NCI-H510A (cell line): ENCODE measurements around the gene TUBB2A.
"Not testable (repeated sequence)": the region's sequence is repeated elsewhere in the genome, so short reads cannot be mapped to it uniquely, and the experiment has no call there.

Source experiments
- DNase-seq: peaks from one replicate; lab custom pipeline; 2025; lab: John Stamatoyannopoulos, UW

Gene TUBB2A

DNA sequence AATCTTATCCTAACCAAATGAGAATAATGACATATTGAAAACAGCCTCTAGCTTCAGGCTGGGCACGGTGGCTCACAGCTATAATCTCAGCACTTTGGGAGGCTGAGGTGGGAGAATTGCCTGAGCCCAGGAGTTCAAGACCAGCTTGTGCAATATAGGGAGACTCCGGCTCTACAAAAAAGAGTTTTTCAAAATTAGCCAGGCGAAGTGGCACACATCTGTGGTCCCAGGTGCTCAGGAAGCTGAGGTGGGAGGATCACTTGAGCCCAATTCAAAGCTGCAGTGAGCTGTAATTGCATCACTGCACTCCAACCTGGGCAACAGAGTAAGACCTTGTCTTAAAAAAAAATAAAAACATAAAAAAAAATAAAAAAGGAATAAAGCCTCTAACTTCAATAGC, 4.7 kb downstream of the TUBB2A start:
- DNase-seq = no peak

DNA sequence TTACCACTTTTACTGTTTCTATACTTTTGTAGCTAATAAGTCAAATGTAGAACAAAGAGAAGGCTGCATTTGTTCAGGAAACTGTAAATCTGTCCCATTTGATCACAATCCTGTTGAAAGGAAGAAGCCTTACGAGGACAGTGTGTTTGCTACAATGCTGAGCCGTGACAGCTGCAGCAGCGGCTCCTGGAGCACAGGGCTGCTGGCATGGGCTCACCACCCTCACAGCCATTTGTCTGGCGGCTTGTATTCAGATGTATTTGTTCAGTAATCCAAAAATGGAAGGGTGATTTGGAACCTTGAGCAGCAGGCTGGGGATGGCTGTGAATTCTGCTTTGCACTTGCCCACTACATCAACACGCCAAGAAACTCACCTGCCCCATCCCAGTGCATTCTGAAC, 5.7 kb downstream of the TUBB2A start:
- no peak for DNase-seq

DNA sequence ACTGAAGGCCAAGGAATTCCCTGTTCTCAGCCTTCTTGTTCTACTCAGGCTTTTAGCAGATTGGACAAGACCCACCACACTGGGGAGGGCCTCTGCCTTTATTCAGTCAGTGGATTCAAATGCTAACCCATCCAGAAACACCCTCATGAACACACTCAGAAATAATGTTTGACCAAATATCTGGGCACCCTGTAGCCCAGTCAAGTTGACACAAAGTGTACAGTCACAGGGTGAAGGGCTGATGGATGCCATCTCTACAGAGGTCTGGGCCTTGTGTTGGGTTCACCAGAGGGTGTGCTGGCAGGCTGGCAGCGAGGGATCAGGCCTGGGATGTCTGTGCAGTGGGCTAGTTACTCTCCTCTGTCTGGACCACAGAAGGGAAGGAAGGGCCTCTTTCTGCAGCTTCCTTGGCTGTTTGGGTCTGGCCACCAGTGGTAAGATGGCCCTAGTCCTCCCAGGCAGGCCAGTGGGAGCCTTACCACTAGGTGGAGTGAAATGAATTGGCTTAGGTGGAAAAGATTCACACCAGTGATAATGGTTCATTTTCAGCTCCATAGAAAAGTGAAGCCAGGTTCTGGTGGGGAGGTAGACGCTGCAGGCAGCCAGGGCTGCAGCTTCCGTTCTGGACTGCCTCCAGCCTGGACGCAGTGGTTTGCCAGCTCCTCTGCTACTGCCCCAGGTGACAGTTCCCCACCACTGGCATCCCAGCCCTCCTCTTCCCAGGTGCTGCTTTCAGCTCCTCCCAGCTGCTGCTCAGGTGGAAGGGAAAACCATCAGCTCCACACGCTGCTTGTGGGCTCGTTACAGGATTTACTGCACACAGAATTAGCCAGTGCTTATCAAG, 9.2 kb downstream of the TUBB2A start:
- DNase-seq = no peak

DNA sequence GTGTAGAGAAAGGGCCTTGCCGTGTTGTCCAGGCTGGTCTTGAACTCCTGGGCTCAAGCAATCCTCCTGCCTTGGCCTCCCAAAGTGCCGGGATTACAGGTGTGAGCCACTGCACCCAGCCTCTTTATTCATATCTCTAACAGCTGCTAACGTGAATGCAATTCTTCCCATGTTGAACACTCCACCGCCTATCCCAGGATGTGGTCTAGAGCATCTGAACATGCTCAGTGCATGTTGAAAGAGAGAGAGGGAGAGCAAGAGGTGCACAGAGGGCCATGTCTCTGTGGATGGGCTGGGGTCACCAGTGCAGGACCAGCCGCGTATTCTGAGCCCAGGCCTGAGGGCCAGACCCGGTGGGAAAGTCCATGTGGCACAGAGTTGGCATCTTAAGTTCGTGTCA, 12.8 kb downstream of the TUBB2A start:
- DNase-seq = no peak

DNA sequence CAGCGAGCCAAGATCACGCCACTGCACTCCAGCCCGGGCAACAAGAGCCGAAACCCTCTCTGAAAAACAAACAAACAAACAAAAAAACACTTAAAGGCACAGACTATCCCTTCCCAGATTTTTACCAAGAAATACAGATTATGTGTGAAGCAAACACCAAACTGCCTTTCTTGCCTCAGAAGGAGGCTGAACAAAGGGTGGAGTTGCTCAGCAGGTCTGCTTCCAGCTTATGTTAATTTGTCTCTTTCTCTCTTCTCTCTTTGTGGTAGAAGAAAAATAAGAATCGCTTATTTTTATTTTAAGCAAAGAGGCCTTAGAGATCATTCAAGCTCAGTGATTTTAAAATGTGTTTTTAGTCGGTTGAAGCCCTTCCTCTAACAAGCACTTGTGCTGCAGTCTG, 14.2 kb downstream of the TUBB2A start:
- no peak for DNase-seq

DNA sequence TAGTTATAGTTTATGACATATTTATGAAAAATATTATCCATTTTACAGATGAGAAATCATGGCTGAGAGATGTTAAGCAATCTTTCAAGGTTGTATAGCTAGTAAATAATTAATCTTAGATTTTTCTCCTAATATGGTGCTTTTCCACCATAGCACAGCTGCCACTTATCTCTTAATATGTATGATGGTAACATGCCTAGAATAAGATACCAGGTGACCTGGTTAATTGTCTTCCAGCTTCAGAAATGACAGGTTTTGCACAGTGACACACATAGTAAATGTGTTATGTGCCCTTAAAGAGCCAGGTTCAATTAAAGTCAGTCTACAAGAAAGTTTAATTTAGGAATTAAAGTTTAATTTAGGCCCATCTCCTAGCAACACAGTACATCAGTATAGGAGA, 14.8 kb downstream of the TUBB2A start:
- no peak for DNase-seq

DNA sequence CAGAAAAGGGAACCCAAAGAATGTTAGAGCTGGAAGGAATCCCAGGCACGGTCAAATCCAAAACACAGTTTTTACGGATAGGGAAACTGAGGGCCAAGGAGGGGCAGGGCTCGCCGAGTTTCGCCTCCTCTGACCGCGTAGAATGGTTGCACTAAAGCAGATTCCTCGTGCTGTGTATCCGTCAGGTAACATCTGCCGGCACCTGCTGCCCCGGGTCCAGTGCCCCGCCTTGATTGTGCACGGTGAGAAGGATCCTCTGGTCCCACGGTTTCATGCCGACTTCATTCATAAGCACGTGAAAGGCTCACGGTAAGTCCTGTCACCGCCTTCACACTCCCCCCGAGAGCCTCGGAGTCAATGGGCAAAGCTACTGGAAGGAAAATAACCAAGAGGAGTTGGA, 17.1 kb downstream of the TUBB2A start:
- no peak for DNase-seq

DNA sequence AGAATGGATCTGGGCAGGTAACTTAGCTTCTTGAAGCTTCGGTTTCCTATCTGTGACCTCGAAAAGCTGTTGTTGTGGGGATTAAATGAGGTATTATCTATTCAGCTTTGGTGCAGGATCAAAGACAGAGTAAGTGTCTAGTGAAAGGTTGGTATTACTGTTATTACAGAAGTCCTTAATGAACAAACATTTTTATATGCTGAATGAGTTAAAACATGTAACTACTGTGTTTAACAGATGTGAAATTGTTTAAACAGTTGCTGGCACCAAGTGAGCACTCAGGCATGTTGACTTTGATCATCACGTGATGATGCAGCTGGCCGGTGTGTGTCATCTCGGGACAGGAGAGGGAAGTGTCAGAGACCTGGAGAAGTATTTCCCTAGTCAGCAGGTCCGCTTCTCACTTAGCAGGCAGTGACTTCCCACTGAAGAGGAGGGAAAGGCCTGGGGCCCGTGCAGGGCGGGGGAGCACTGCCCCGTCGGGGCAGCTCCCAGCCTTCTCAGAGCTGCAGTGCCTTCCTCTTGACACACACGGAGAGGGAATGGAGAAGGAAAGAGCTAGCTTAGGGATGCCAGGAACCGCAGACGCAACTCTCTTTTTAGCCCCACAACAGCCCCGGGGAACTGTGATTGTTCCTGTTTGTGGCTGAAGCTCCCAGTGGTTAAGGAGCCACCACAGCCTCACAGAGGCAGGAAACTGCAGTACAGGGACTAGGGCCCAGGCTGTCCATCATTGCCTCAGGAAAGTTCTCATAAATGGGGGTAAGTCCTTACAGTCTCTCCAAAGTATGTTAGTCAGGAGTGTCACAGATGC, 18.0 kb downstream of the TUBB2A start:
- peak; percentile 77 for DNase-seq

DNA sequence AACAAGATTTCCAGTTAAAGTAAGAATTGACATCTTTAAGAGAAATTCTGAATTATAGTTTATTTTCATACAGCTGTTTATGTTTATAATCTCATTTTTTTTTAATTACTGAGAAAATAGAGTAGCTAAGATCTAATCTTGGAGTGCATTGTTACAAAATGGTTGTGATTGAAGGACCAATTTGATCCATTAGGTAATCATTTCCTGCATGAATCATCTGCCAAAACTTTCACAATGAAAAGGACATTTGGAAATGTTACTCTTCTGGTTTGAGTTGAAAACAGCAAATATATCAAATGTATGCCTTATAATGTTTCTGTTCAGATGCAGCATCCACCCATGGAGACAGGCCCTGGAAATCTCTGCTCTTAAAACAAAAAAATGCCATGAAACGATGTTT, 19.0 kb downstream of the TUBB2A start:
- DNase-seq = no peak

DNA sequence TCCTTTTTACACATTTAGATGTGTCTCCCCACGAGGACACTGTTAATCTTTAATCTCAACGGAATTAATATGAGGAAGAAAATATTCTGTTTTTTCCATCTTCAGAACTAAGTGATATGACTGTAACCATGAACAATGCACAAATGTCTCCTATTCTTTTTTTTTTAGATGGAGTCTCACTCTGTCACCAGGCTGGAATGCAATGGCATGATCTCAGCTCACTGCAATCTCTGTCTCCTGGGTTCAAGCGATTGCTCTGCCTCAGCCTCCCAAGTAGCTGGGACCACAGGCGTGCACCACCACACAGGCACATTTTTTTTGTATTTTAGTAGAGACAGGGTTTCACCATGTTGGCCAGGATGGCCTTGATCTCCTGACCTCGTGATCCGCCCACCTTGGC, 19.5 kb downstream of the TUBB2A start:
- not testable (repeated sequence) for DNase-seq

DNA sequence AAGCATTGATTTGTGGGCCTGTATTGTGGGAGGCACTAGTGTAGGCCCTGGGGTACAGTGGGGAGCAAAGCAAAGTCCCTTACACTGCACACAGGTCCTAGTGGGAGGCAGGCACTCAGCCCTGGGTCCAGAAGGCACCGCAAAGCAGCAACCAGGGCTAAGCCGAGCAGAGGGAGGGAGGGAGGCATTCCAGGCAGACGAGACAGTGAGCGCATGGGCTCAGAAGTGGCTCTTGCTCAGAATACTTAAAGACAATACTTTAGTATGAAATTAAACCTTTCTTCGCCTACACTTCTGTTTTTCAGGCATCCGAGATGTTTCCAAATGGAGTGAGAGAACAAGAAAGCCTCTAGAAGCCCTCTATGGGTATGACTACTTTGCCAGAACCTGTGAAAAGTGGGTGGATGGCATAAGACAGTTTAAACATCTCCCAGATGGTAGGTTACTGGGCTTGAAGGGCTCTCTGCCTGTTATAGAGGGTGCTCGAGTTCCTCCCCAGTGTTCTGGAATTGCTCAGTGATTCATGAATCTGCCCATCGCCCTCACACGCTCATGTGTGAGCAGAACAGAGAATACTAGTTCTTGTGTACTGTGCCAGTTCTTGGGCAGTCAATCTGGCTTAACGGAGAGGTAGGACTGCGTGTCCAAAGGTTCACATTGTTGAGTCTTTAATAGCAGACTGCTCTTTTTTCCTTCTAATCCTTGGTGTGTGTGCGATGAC, 20.1 kb downstream of the TUBB2A start:
- no peak for DNase-seq

DNA sequence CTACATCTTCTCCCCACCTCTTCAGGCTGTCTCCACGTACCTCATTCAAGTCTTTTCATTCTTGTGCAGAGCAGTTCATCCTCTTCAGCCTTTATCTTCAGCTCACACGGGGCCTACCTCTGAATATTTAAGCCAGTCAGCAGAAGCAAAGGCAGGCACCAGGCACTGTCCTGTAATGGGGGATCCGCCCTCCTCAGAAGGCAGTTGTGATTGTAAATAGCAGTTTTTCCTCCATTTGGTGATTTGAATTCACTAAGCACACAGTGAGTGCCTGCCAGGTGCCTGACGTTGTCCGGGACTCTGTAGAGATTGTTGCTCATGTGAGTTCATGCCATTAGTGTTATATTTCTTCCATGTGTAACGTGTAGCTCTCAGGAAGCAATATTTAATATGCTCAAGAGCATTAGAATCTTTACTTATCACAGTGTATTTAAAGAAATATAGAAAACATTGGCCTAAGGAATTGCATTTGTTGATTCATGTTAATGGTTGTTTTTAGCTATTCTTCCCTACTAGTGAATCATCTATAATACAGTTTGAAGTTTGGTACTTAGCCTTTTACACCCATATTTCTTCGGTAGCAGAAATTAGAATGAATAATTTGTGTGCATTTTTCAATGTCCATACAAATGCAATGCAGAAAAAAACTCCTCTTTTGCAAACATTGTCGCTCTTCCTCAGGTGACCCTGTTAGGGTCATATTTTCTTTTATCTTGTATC, 20.9 kb downstream of the TUBB2A start:
- no peak for DNase-seq

DNA sequence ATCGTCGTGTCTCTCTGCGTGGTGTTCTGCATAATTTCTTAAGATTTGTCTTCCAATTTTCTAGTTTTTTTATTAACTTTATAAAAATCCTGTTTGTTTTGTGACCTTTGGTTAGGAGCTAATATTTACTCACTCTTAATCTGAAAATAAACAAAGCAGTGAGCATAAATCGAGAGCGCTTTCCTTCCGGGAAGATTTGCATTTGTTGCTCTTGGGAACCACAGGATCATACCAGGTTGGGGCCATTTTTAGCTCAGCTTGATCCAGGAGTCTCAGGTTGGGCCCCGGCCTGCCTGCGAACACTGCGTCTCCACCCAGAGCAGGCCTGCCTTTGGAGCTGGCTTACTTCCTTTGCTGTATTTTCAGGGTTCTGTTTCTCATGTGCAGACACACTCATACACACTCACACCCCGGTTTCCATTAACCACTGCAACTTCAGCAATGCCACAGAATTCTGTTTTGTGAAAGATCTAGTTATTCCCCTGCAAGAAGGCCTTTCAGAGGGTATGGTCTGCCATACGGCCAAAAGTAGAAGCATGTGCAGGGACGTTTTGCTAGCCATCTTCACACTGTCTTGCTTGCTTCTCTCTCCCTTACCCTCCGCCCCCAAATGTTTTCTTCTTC, 21.6 kb downstream of the TUBB2A start:
- no peak for DNase-seq

DNA sequence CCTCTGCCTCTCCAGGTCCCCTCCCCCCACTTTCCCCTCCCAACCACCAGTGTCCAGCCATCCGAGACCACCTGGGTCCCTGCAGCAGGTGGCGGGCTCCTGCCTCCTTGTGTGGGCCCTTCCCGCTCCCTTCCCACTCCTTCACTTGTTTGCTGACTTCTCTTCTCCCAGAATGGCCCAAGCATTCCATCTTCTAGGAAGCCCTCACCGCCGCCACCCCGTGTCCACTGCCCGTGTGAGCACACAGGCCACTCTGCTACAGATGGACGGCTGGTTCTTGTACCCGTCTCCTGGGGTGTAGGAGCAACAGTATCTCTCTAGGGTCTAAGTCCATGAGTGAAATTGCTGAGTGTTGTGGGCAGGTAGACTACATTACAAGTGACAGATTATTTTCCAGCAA, 23.8 kb downstream of the TUBB2A start:
- no peak for DNase-seq

DNA sequence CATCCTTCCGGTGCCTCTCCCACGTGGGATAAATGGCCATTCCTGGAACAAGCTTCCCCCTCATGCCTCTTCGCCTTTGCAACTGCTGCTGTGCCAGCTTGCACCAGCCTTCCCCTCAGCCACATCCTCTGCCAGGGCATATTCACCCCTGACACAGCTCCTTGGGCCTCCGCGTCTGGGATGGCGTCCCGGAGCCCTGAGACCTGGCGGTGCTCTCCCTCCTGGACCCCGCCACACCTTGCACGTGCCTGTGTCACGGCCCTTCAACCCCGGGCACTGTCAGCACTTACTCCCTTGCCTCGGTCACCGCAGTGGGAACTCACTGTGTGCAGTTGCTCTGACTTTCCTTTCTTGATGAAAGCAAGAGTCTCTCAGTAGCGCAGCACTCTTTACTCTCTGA, 25.6 kb downstream of the TUBB2A start:
- no peak for DNase-seq

DNA sequence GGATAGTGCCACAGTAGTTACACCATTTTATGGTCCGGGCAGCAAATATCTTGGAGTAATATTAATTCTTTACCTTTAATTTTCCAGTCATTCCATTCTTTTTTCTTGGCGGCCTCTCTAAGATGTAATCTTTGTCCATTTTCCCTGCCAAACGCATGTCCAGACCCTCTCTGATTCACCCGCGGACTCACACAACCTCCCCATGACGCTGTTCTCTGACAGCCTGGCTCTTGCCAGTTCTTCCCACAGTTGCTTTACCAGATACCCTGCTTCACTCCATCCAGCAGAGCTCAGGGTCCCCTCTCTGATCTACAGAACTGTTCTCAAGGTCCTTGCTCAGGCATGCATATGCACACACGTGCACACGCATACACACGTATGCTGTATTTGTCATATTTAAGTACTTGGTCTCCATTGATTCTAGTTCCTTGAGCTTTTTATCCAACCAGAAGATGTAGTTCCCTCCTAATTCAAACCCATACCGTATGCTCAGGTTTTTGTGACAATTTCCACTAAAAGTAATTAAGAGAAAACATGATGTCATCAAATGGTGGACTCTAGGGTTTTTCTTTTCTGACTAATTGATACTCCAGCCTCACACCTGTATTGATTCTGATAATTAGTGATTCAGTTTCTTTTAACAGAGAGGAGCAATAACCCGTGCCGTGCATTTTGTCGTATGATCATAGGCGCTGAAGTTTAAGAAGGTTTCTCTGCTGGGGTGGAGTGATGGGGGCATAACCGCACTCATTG, 28.8 kb downstream of the TUBB2A start:
- DNase-seq = no peak

DNA sequence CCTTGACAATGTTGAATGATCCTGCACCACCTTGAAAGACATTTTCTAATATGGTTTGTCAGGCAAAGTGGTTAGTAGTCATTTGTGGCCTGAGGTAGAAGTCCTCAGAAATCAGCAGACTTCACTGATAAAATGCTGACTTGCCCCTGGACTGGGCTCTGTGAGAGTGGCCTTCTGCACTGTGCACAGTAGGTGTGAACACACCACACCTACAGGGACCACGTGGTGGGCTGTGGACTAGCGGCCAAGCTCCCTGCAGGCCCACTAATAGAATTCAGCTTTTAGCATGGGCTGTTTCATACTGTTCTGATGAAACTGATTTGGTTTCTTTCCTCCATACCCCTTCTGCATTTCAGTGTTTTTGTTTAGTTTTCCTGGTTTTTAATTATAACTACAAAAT, 31.5 kb downstream of the TUBB2A start:
- DNase-seq = no peak

DNA sequence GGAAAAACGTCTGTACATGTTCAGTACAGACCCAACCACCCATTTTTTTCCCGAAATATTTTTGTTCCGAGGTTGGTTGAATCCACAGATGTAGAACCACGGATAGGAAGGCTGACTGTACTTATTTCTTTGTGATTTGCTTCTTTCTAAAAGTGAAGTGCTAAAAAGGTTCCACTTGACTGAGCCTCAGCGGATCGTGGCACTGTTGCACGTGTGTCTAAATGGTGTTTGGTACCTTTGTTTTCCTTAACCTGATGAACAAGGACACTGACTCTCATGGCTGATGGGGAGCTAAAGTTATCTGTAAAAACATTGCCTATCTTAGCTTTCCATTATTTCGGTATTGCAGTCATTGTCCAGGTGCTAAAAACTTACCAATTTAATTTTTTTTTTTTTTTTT, 32.7 kb downstream of the TUBB2A start:
- DNase-seq = no peak

DNA sequence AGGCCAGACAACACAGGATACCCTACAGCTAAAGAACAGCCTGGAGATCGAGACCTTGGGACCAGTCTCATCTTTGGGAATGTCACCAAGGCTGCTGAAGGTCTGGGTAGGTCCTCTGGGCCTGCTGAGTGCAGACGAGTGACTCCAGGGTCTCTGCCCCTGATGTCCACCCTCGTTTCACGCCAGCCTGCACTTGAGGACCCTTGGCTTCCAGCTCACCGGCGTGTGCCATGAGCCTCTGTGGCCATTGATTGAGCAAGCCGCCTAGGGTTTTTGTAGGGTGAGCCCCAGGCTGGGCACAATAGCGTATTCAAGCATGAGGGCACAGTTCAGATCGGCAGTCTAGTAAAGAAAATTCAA, 34.5 kb downstream of the TUBB2A start:
- no peak for DNase-seq

DNA sequence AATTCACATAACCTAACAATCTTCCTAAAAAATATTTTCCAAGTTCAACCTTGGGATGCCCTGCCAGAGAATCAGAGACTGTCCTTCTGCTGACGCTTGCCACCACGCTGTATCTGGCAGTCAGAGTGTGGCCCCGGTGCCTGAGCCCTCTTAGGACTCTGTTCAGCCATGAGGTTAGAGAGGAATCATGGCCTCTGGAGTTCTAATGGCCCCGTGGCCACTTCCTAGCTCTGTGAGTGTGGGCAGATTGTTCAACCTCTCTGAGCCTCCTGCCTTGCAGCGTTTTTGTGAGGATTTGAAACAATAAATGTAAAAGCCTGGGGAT, 36.6 kb downstream of the TUBB2A start:
- DNase-seq = no peak

DNA sequence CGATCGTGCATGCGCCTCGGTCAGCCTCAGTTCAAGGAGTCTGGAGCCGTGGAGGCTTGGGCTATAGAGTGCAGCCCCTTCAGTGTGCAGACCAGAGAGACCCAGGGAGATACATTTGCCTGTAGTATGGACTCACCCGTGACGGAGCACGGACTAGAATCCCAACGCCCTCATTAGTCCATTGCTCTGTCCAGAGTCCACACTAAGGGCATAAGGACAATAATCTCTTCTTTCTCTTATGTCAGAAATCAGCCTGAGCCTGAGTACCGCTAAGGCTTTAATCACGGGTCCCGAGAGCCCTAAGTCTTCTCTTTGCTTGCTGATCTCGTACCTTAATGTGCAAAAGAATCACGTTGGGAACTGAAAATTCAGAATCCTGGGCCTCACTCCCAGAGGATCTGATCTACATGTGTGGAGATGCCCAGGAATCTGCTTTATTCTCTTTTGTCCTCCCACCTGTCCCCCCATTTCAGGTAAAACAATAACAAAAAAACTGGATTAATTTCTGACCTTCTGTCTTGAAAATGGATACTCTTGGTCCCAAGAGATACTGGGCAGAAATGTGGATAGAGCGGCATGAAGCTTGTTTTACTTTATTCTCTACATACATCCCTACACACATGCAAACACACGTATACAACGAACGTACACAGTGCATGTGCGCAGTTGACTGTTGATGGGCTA, 38.2 kb downstream of the TUBB2A start:
- DNase-seq = no peak
